GM12878 (cell line): ENCODE results near the gene MCOLN2. TPM values are rescaled to one million over a fixed set of nuclear protein-coding genes. Genes with fewer than 3 reads are reported as not detected.

Source experiments
- ATAC-seq: fragments of 200-7000 bp; cut with Tn5 transposase; 3 replicates; pipeline ENCODE4 v1.9.1; 2020; ENCODE audit warnings: mild to moderate bottlenecking, moderate library complexity
- BruUV-seq: library from RNA; stranded (reverse); fragments of 400-500 nt; replicated peaks from 2 replicates; lab custom pipeline; 2021; lab: Mats Ljungman, UMichigan
- CTCF ChIA-PET: fragments of 300-600 bp; sonication (Branson Sonifier 250); formaldehyde crosslinking; extraction: SDS; loops from one replicate; lab custom pipeline; 2021; ENCODE audit warnings: inconsistent platforms; lab: Yijun Ruan, JAX
- POLR2A ChIA-PET: fragments of 350-600 bp; formaldehyde crosslinking; extraction: SDS; loops from one replicate; lab custom pipeline; 2021; ENCODE audit warnings: inconsistent platforms; lab: Charles Lee
- RAD21 ChIA-PET: fragments of 300-600 bp; sonication (Branson Sonifier 250); formaldehyde crosslinking; loops from one replicate; lab custom pipeline; 2023; ENCODE audit warnings: antibody characterized with exemption; ENCODE audit not compliant: unreplicated experiment; lab: Charles Lee
- SMC1A ChIA-PET: fragments of 300-600 bp; sonication (Branson Sonifier 250); formaldehyde crosslinking; loops from one replicate; lab custom pipeline; 2023; ENCODE audit not compliant: unreplicated experiment, uncharacterized antibody; lab: Charles Lee
- DNase-seq: peaks from one replicate; pipeline ENCODE4 v3.0.0-alpha.2; 2011; ENCODE audit warnings: low read depth, low spot score
- FAIRE-seq: peaks from 3 replicates; lab custom pipeline; 2011; peaks lifted over from hg19 to GRCh38; lab: Jason Lieb, UNC
- H2AFZ ChIP-seq: 2 replicates; pipeline ENCODE4 v1.6.0; 2011; ENCODE audit warnings: low read depth, low read length, control low read depth; ENCODE audit not compliant: control insufficient read depth
- H3K27ac ChIP-seq: 2 replicates; pipeline ENCODE4 v1.5.1; 2011; ENCODE audit warnings: control low read depth; ENCODE audit not compliant: control insufficient read depth, insufficient read depth
- H3K27me3 ChIP-seq, 2 experiments: replicated peaks in 1 of 2; 2 replicates each; pipeline versions ENCODE4 v1.6.0 to v1.6.1; 2011; ENCODE audit warnings: low read length in 1 of 2; ENCODE audit not compliant: control insufficient read depth in 2 of 2, insufficient read depth in 2 of 2
- H3K36me3 ChIP-seq, 2 experiments: 2 replicates each; pipeline ENCODE4 v1.5.1; 2011; ENCODE audit warnings: low read length in 1 of 2; ENCODE audit not compliant: control insufficient read depth in 2 of 2, insufficient read depth in 2 of 2
- H3K4me1 ChIP-seq: 2 replicates; pipeline ENCODE4 v1.6.1; 2011; ENCODE audit warnings: mild to moderate bottlenecking, low read length, moderate library complexity, mixed read lengths; ENCODE audit not compliant: control insufficient read depth, insufficient read depth
- H3K4me2 ChIP-seq: 2 replicates; pipeline ENCODE4 v1.6.0; 2011; ENCODE audit warnings: control low read depth; ENCODE audit not compliant: control insufficient read depth, insufficient read depth
- H3K4me3 ChIP-seq: fragments of 200-600 bp; sonication (generic); 2 replicates; pipeline ENCODE4 v1.5.1; 2016
- H3K79me2 ChIP-seq: 2 replicates; pipeline ENCODE4 v1.6.0; 2011; ENCODE audit warnings: low read length; ENCODE audit not compliant: control insufficient read depth, insufficient read depth
- H3K9ac ChIP-seq: 2 replicates; pipeline ENCODE4 v1.8.0; 2011; ENCODE audit warnings: low read length, control low read depth, mixed read lengths; ENCODE audit not compliant: control insufficient read depth, insufficient read depth
- H3K9me3 ChIP-seq: replicated peaks from 3 replicates; pipeline ENCODE4 v1.5.1; 2011; ENCODE audit warnings: mild to moderate bottlenecking, low read length; ENCODE audit not compliant: control insufficient read depth, insufficient read depth
- H4K20me1 ChIP-seq: 2 replicates; pipeline ENCODE4 v1.6.0; 2011; ENCODE audit not compliant: control insufficient read depth, insufficient read depth
- ATF3 ChIP-seq: IDR thresholded peaks from 2 replicates; pipeline ENCODE4 v1.6.1; 2011; ENCODE audit warnings: low read depth, mild to moderate bottlenecking, low read length, moderate library complexity, borderline replicate concordance; ENCODE audit errors: extremely low read depth
- BACH1 ChIP-seq: fragments of 450-650 bp; IDR thresholded peaks from 2 replicates; pipeline ENCODE4 v1.6.1; 2017; ENCODE audit warnings: mild to moderate bottlenecking, borderline replicate concordance
- CEBPB ChIP-seq, 2 experiments: fragments of 150-350 bp in 1 of 2; IDR thresholded peaks; 2 replicates each; pipeline ENCODE4 v1.6.1; 2012 to 2014; ENCODE audit warnings: low read depth in 2 of 2, low read length in 2 of 2, borderline replicate concordance in 1 of 2, inconsistent platforms in 1 of 2
- E2F4 ChIP-seq: IDR thresholded peaks from 2 replicates; pipeline ENCODE4 v1.6.1; 2012; ENCODE audit warnings: low read depth, low read length, improper control_type of control experiment
- EP300 ChIP-seq, 2 experiments: fragments of 150-350 bp in 1 of 2; IDR thresholded peaks; 2 replicates each; pipeline ENCODE4 v1.6.1; 2011 to 2012; ENCODE audit warnings: low read depth in 2 of 2, low read length in 2 of 2, borderline replicate concordance in 1 of 2, improper control_type of control experiment in 1 of 2, inconsistent platforms in 1 of 2; ENCODE audit not compliant: control insufficient read depth in 1 of 2
- HCFC1 ChIP-seq: fragments of 150-350 bp; IDR thresholded peaks from 2 replicates; pipeline ENCODE4 v1.6.1; 2014; ENCODE audit warnings: low read length
- PKNOX1 ChIP-seq: fragments of 450-650 bp; IDR thresholded peaks from 2 replicates; pipeline ENCODE4 v1.6.1; 2016; ENCODE audit warnings: mild to moderate bottlenecking
- RELB ChIP-seq: fragments of 450-650 bp; IDR thresholded peaks from 2 replicates; pipeline ENCODE4 v1.6.1; 2017; ENCODE audit warnings: low read depth, mild to moderate bottlenecking, moderate library complexity
- RFX5 ChIP-seq: IDR thresholded peaks from 2 replicates; pipeline ENCODE4 v1.6.1; 2011; ENCODE audit warnings: low read depth, low read length, improper control_type of control experiment
- SKIL ChIP-seq: fragments of 450-650 bp; IDR thresholded peaks from 2 replicates; pipeline ENCODE4 v1.6.1; 2017; ENCODE audit warnings: mild to moderate bottlenecking, low read depth, inconsistent platforms; ENCODE audit not compliant: poor library complexity, severe bottlenecking
- SREBF1 ChIP-seq: IDR thresholded peaks from 2 replicates; pipeline ENCODE4 v1.6.1; 2012; ENCODE audit warnings: mild to moderate bottlenecking, low read length
- ZBTB4 ChIP-seq: fragments of 450-650 bp; formaldehyde crosslinking; IDR thresholded peaks from 2 replicates; pipeline ENCODE4 v1.4.0; 2022; ENCODE audit warnings: mild to moderate bottlenecking, moderate library complexity
- WGBS: methylation state at CpG from one replicate; pipeline ENCODE4 v1.1.6; 2016; ENCODE audit warnings: low lambda C conversion rate; ENCODE audit not compliant: insufficient replicate concordance, insufficient coverage; ENCODE audit errors: missing lambda C conversion rate; 5-methylcytosine and 5-hydroxymethylcytosine counted together
- in situ Hi-C: fragments of 300-500 bp; cut with MboI; formaldehyde crosslinking; loops from 9 replicates; pipeline ENCODE4 v1.14.3; 2018; ENCODE audit warnings: mixed read lengths
- intact Hi-C: fragments of 100-400 bp; cut with micrococcal nuclease; formaldehyde crosslinking; loops from one replicate; pipeline ENCODE4 v1.14.2; 2022; ENCODE audit not compliant: unreplicated experiment
- polyA plus RNA-seq, 11 experiments: library from polyadenylated mRNA; depleted of rRNA in 4 of 11; unstranded in 6 of 11; stranded (reverse) in 5 of 11; fragments of >200 nt; fragmentation: Nextera tagmentation in 4 of 11; fragmentation: Illumina TruSeq in 1 of 11; extraction: Ambion mirVana in 4 of 11; extraction: Trizol in 1 of 11; gene quantifications; 1 replicate in 1 of 11; 2 replicates in 10 of 11; pipeline versions ENCODE4 v1.2.1 to v1.2.3, GENCODE V29; 2011 to 2016; ENCODE audit warnings: inconsistent platforms in 2 of 11, missing spikeins in 2 of 11, low read depth in 1 of 11
- total RNA-seq, 4 experiments: library from RNA; depleted of rRNA in 3 of 4; stranded (reverse); fragments of >200 nt in 3 of 4; fragmentation: Illumina TruSeq in 1 of 4; extraction: Trizol in 1 of 4; gene quantifications; 2 replicates each; pipeline versions ENCODE4 v1.2.1 to v1.2.3, GENCODE V29; 2013 to 2021

Gene MCOLN2
- total and polyA plus RNA-seq, 10 of the 15 experiments (the other 5 are each of a cell fraction or from before 2014, with no cell fraction given): 25.9 to 233 (median 109) TPM

GRCh38 chr1:84982395-84982794, 14.5 kb downstream of the MCOLN2 start:
- FAIRE-seq: no peak
- H3K27ac ChIP-seq: no peak overlapping the region
- H3K9me3 ChIP-seq: no peaks in the 10 kb centered on the region; the same call in none of the 3 replicates
- no peak overlapping the region for H2AFZ ChIP-seq
- no TSS peak for BruUV-seq
- no peaks in the 10 kb centered on the region for H4K20me1 ChIP-seq
- SMC1A ChIA-PET: interaction anchor here (0.7 to 1.9 kb wide), 3 partner anchors 9 to 126 kb away, joined by 3 to 8 read pairs (median 4); no protein-coding TSS in a partner anchor
- TF ChIP-seq SREBF1 (no peak), E2F4 (no peak), CEBPB (IDR thresholded peaks at IDR 0.05; ENCODE audit: borderline replicate concordance in 1 of 2, low read depth in 2 of 2, low read length in 2 of 2) (no peak), RFX5 (no peak), EP300 (IDR thresholded peaks at IDR 0.05; ENCODE audit: borderline replicate concordance in 1 of 2, control insufficient read depth in 1 of 2, low read depth in 2 of 2, low read length in 2 of 2) (no peak), SKIL (no peak), RELB (no peak), HCFC1 (no peak), ZBTB4 (no peak), PKNOX1 (no peak), ATF3 (no peak), BACH1 (no peak)
- TF ChIP-seq, all 136 proteins: peak for 0
- Histone ChIP-seq H3K4me2 (no peak overlapping the region), H3K79me2 (peaks cover 93% of the 10 kb centered on the region), H3K36me3 (peaks cover 3 to 11% of the 10 kb centered on the region in 2 experiments; a peak in 3 of 4 replicates), H3K27me3 (no peaks in the 10 kb centered on the region), H3K4me1 (peaks cover 14% of the 10 kb centered on the region; the same call in 1 of the 2 replicates), H3K9ac (no peak overlapping the region), H3K4me3 (no peak overlapping the region)
- intact Hi-C loops: no loop called here
- DNase-seq (no peak), ATAC-seq (no peak)
- CTCF ChIA-PET: interaction anchor here (1.0 to 4.2 kb wide), 4 partner anchors 9 to 38 kb away, joined by 3 to 16 read pairs (median 4); no protein-coding TSS in a partner anchor
- in situ Hi-C loops: loop anchor here (25.0 kb wide), 1 partner anchor 1930 kb away; the partner anchor contains the start of genes HS2ST1 and SELENOF
- POLR2A ChIA-PET: interaction anchor here (0.7 to 2.5 kb wide), 4 partner anchors 8 to 16 kb away, joined by 3 to 10 read pairs (median 4); no protein-coding TSS in a partner anchor
- 94% methylated on average over 2 of the region's 2 CpGs for WGBS
- RAD21 ChIA-PET: interaction anchor here (2.6 kb wide), 1 partner anchor 10 kb away, joined by 10 read pairs; no protein-coding TSS in a partner anchor
